Stomach (tissue), 9 donors: Measurements from ENCODE around the gene TOR1B. TPM values are rescaled to one million over a fixed set of nuclear protein-coding genes. Genes with fewer than 3 reads are reported as not detected.
A peak's percentile ranks its signal among the peaks of the same experiment; 100 is the strongest.

Experiments used
- DNase-seq, 2 donors: peaks; one replicate each; pipeline versions ENCODE4 v3.0.0 to v3.0.0-alpha.2; 2013 to 2019
- H3K27ac ChIP-seq, 5 donors: fragments of 200-600 bp in 4 of 5; sonication (generic) in 4 of 5; one replicate each; pipeline ENCODE4 v1.5.1; 2013 to 2019; ENCODE audit warnings: mild to moderate bottlenecking in 1 of 5, moderate library complexity in 1 of 5
- H3K27me3 ChIP-seq, 3 donors: fragments of 200-600 bp; sonication (generic); one replicate each; pipeline ENCODE4 v1.5.1; 2017 to 2019; ENCODE audit warnings: mixed run types in 1 of 3
- H3K36me3 ChIP-seq, 4 donors: fragments of 200-600 bp; sonication (generic); 1 replicate in 3 of 4; 2 replicates in 1 of 4; pipeline ENCODE4 v1.5.1; 2016 to 2019
- H3K4me1 ChIP-seq, 4 donors: fragments of 200-600 bp; sonication (generic); one replicate each; pipeline ENCODE4 v1.5.1; 2016 to 2019
- H3K4me3 ChIP-seq, 4 donors: fragments of 200-600 bp; sonication (generic) in 3 of 4; one replicate each; pipeline ENCODE4 v1.5.1; 2016 to 2019; ENCODE audit warnings: mild to moderate bottlenecking in 1 of 4
- H3K9me3 ChIP-seq, 4 donors: fragments of 200-600 bp; sonication (generic); one replicate each; pipeline ENCODE4 v1.5.1; 2016 to 2019
- CTCF ChIP-seq, 7 experiments: fragments of 450-650 bp in 4 of 7; fragments of 200-600 bp in 3 of 7; sonication (generic) in 3 of 7; IDR thresholded peaks; one replicate each; pipeline ENCODE4 v1.5.1; 2016 to 2019; ENCODE audit warnings: antibody characterized with exemption in 7 of 7, control low read depth in 2 of 7, mild to moderate bottlenecking in 1 of 7
- EP300 ChIP-seq: sonication (generic); formaldehyde crosslinking; IDR thresholded peaks from one replicate; pipeline ENCODE4 v1.6.1; 2017; ENCODE audit warnings: antibody characterized with exemption
- POLR2A ChIP-seq, 4 donors: fragments of 450-650 bp; IDR thresholded peaks; one replicate each; pipeline ENCODE4 v1.6.1; 2016; ENCODE audit warnings: antibody characterized with exemption in 4 of 4, control low read depth in 2 of 4, mild to moderate bottlenecking in 1 of 4, moderate library complexity in 1 of 4
- POLR2AphosphoS5 ChIP-seq, 3 donors: sonication (generic); formaldehyde crosslinking; IDR thresholded peaks; one replicate each; pipeline ENCODE4 v1.6.1; 2016; ENCODE audit warnings: antibody characterized with exemption in 3 of 3
- WGBS, 5 donors: extraction: QIAGEN DNeasy Blood & Tissue Kit in 3 of 5; methylation state at CpG; one replicate each; pipeline versions ENCODE4 v1.1.5 to v1.1.7; 2013 to 2018; 5-methylcytosine and 5-hydroxymethylcytosine counted together
- intact Hi-C: fragments of 100-400 bp; cut with DNase I; formaldehyde crosslinking; loops from one replicate; pipeline ENCODE4 v1.15.1; 2023; ENCODE audit warnings: low total_unique reads
- polyA plus RNA-seq, 3 donors: library from polyadenylated mRNA; stranded (reverse); fragments of 200-250 nt; gene quantifications; one replicate each; pipeline ENCODE4 v1.2.3, GENCODE V29; 2013
- total RNA-seq, 5 donors: library from RNA; depleted of rRNA; stranded (reverse); fragments of >200 nt; gene quantifications; one replicate each; pipeline versions ENCODE4 v1.1.0 to v1.2.3, GENCODE V29; 2014 to 2016
- donor health status: healthy with polysubstance abuse.
- donor health status: Bipolar disorder and iron deficiency.
- donor health status: healthy.

Gene TOR1B
- total and polyA plus RNA-seq, 8 donors = 4.7 to 151 (median 17.8) TPM

GRCh38 chr9:129828051-129828450 is 25.1 kb downstream of the TOR1B start:
- 89 to 95% (median 93%) methylated on average over 9 of the region's 9 CpGs for WGBS, 5 donors
- TF ChIP-seq EP300 (no peak), POLR2AphosphoS5 (IDR thresholded peaks at IDR 0.05) (no peak), POLR2A (IDR thresholded peaks at IDR 0.05) (no peak), CTCF (IDR thresholded peaks at IDR 0.05) (no peak)
- no peaks in the 10 kb centered on the region for H3K9me3 ChIP-seq

GRCh38 chr9:129828969-129829368 is 26.0 kb downstream of the TOR1B start:
- intact Hi-C loops = no loop called here
- Histone ChIP-seq H3K4me3 (no peak overlapping the region), H3K9me3 (no peaks in the 10 kb centered on the region), H3K27ac (no peak overlapping the region), H3K36me3 (peaks cover 31 to 75% (median 71%) of the 10 kb centered on the region in 4 donors), H3K27me3 (no peaks in the 10 kb centered on the region), H3K4me1 (peaks cover 5 to 12% (median 7%) of the 10 kb centered on the region in 4 donors)
- WGBS, 5 donors = 90 to 96% (median 94%) methylated on average over 10 of the region's 10 CpGs
- TF ChIP-seq POLR2A (IDR thresholded peaks at IDR 0.05) (no peak), EP300 (no peak), CTCF (IDR thresholded peaks at IDR 0.05) (no peak), POLR2AphosphoS5 (IDR thresholded peaks at IDR 0.05) (no peak)
- no peak for DNase-seq

More at GRCh38 chr9:129828051-129828450, 25.1 kb downstream of the TOR1B start:
- Histone ChIP-seq H3K4me3 (no peak overlapping the region), H3K4me1 (peaks cover under 1 to 7% (median 4%) of the 10 kb centered on the region in 4 donors), H3K36me3 (peaks cover 31 to 68% (median 67%) of the 10 kb centered on the region in 4 donors), H3K27me3 (no peaks in the 10 kb centered on the region), H3K27ac (no peak overlapping the region)
- intact Hi-C loops = no loop called here
- no peak for DNase-seq

- intact Hi-C loops = no loop called here
- Histone ChIP-seq H3K27me3 (no peaks in the 10 kb centered on the region), H3K9me3 (no peaks in the 10 kb centered on the region), H3K4me3 (no peak overlapping the region), H3K36me3 (peaks cover 31 to 58% (median 54%) of the 10 kb centered on the region in 4 donors), H3K27ac (no peak overlapping the region), H3K4me1 (peaks cover 20 to 38% (median 30%) of the 10 kb centered on the region in 4 donors)
- TF ChIP-seq CTCF (IDR thresholded peaks at IDR 0.05) (no peak), POLR2A (IDR thresholded peaks at IDR 0.05) (no peak), POLR2AphosphoS5 (IDR thresholded peaks at IDR 0.05) (no peak), EP300 (no peak)
- WGBS, 5 donors = 86 to 96% (median 88%) methylated on average over 1 of the region's 1 CpG
- no peak for DNase-seq
Measured at GRCh38 chr9:129832982-129833381, 30.0 kb downstream of the TOR1B start.

- TF ChIP-seq EP300 (no peak), POLR2A (IDR thresholded peaks at IDR 0.05) (no peak), POLR2AphosphoS5 (IDR thresholded peaks at IDR 0.05) (no peak), CTCF (IDR thresholded peaks at IDR 0.05) (no peak)
- H3K36me3 ChIP-seq = peaks cover 19 to 41% (median 38%) of the 10 kb centered on the region in 4 donors
- H3K4me1 ChIP-seq = peaks cover 20 to 54% (median 38%) of the 10 kb centered on the region in 4 donors
- H3K4me3 ChIP-seq = peak overlapping the region; percentile 69 to 97 (median 89)
- peak in 1 of 2 donors; percentile 23 for DNase-seq
- no peaks in the 10 kb centered on the region for H3K27me3 ChIP-seq
- 1 to 2% (median 1%) methylated on average over 27 to 32 of the region's 32 CpGs for WGBS, 5 donors
- H3K9me3 ChIP-seq = no peaks in the 10 kb centered on the region
- intact Hi-C loops = no loop called here
- H3K27ac ChIP-seq = peak overlapping the region; percentile 88 to 94 (median 93)
Measured at GRCh38 chr9:129834489-129835127, 31.6 kb downstream of the TOR1B start.
